Glutamatergic neuron (in vitro differentiated cells): Measurements from ENCODE around the gene PDX1. TPM values are rescaled to one million over a fixed set of nuclear protein-coding genes. Genes with fewer than 3 reads are reported as not detected.

Experiments
- DNase-seq: peaks from one replicate; pipeline ENCODE4 v3.0.0; 2022
- H3K27ac Mint-ChIP-seq: one replicate; pipeline ENCODE4 v1.8.0; 2020; ENCODE audit warnings: mild to moderate bottlenecking, mixed read lengths, inconsistent platforms; ENCODE audit not compliant: unreplicated experiment
- H3K27me3 Mint-ChIP-seq: one replicate; pipeline ENCODE4 v1.8.0; 2020; ENCODE audit warnings: mild to moderate bottlenecking, moderate library complexity, mixed read lengths, inconsistent platforms; ENCODE audit not compliant: unreplicated experiment
- H3K36me3 Mint-ChIP-seq: one replicate; pipeline ENCODE4 v1.8.0; 2020; ENCODE audit warnings: mild to moderate bottlenecking, mixed read lengths, inconsistent platforms; ENCODE audit not compliant: unreplicated experiment
- H3K4me1 Mint-ChIP-seq: one replicate; pipeline ENCODE4 v1.8.0; 2020; ENCODE audit warnings: mild to moderate bottlenecking, low read depth, mixed read lengths, inconsistent platforms; ENCODE audit not compliant: unreplicated experiment
- H3K4me3 Mint-ChIP-seq: one replicate; pipeline ENCODE4 v1.8.0; 2020; ENCODE audit warnings: mild to moderate bottlenecking, mixed read lengths, inconsistent platforms; ENCODE audit not compliant: unreplicated experiment
- H3K9me3 Mint-ChIP-seq: one replicate; pipeline ENCODE4 v1.8.0; 2020; ENCODE audit warnings: mild to moderate bottlenecking, moderate library complexity, mixed read lengths, inconsistent platforms; ENCODE audit not compliant: unreplicated experiment
- CTCF ChIP-seq: fragments of 200-600 bp; sonication (generic); IDR thresholded peaks from one replicate; pipeline ENCODE4 v1.5.0; 2021; ENCODE audit not compliant: partially characterized antibody, unreplicated experiment
- total RNA-seq: library from RNA; stranded (reverse); fragmentation: NEBNext Ultra II Directional; extraction: Animal tissue kit (Norgen Biotek cat#: 25700); gene quantifications from one replicate; pipeline ENCODE4 v1.2.1, GENCODE V29; 2021; ENCODE audit not compliant: unreplicated experiment

The PDX1 gene
- total RNA-seq, 1 donor from 2014 or later, result not detected

- H3K36me3 Mint-ChIP-seq, result no peaks in the 10 kb centered on the region
- H3K4me1 Mint-ChIP-seq, result peaks cover 1% of the 10 kb centered on the region
- no peak for DNase-seq
- no peak for TF ChIP-seq CTCF
- peaks cover 43% of the 10 kb centered on the region for H3K27me3 Mint-ChIP-seq
- H3K9me3 Mint-ChIP-seq, result peaks cover 3% of the 10 kb centered on the region
- no peak overlapping the region for H3K27ac Mint-ChIP-seq
- peak overlapping the region; percentile 22 for H3K4me3 Mint-ChIP-seq
These were observed 40.2 kb downstream of the PDX1 start for GRCh38 chr13:27959976-27960361.

- peak overlapping the region; percentile 22 for H3K4me3 Mint-ChIP-seq
- no peak overlapping the region for H3K27ac Mint-ChIP-seq
These were observed 40.8 kb downstream of the PDX1 start for GRCh38 chr13:27960362-27961226.

GRCh38 chr13:27961227-27962085 lies 41.7 kb downstream of the PDX1 start:
- DNase-seq, result no peak
- Mint-ChIP-seq H3K4me3 (no peak overlapping the region), H3K36me3 (no peaks in the 10 kb centered on the region), H3K27ac (no peak overlapping the region), H3K4me1 (peaks cover 1% of the 10 kb centered on the region), H3K27me3 (peaks cover 38% of the 10 kb centered on the region), H3K9me3 (peaks cover 9% of the 10 kb centered on the region)
- no peak for TF ChIP-seq CTCF

More at GRCh38 chr13:27960362-27961226, 40.8 kb downstream of the PDX1 start:
- Mint-ChIP-seq H3K9me3 (peaks cover 6% of the 10 kb centered on the region), H3K36me3 (no peaks in the 10 kb centered on the region), H3K27me3 (peaks cover 42% of the 10 kb centered on the region), H3K4me1 (peaks cover 1% of the 10 kb centered on the region)
- peak; percentile 59 for TF ChIP-seq CTCF
- DNase-seq, result peak; percentile 75

- H3K9me3 Mint-ChIP-seq, result peaks cover 9% of the 10 kb centered on the region
- peaks cover 1% of the 10 kb centered on the region for H3K4me1 Mint-ChIP-seq
- peak; percentile 28 for DNase-seq
- no peak overlapping the region for H3K27ac Mint-ChIP-seq
- peaks cover 40% of the 10 kb centered on the region for H3K27me3 Mint-ChIP-seq
- H3K4me3 Mint-ChIP-seq, result no peak overlapping the region
- TF ChIP-seq CTCF, result no peak
- H3K36me3 Mint-ChIP-seq, result no peaks in the 10 kb centered on the region
These were observed 42.5 kb downstream of the PDX1 start for GRCh38 chr13:27962128-27962841.
